ENCODE results near the gene KRTAP21-3. TPM values are rescaled to one million over a fixed set of nuclear protein-coding genes. Genes with fewer than 3 reads are reported as not detected.

The KRTAP21-3 gene
- total RNA-seq, 4 donors from 2014 or later, result not detected

- no peak overlapping the region for H3K4me3 ChIP-seq
- 72 to 77% methylated on average over 2 of the region's 2 CpGs for WGBS, 2 donors (ENCODE audit: low coverage in 1 of 2)
- no peaks in the 10 kb centered on the region for H3K27me3 ChIP-seq
- no peaks in the 10 kb centered on the region for H3K4me1 ChIP-seq
- ATAC-seq, result no peak
- no peak overlapping the region for H3K27ac ChIP-seq
- TF ChIP-seq POLR2A (IDR thresholded peaks at IDR 0.05), result no peak
- no peak for TF ChIP-seq POLR2AphosphoS5 (IDR thresholded peaks at IDR 0.05)
- TF ChIP-seq EP300 (IDR thresholded peaks at IDR 0.05), result no peak
- no peak for TF ChIP-seq CTCF (IDR thresholded peaks at IDR 0.05)
- H3K9me3 ChIP-seq, result peaks cover 0 to 11% (median 0%) of the 10 kb centered on the region in 3 donors
- H3K36me3 ChIP-seq, result no peaks in the 10 kb centered on the region
These were observed 3.6 kb downstream of the KRTAP21-3 start for GRCh38 chr21:30714946-30715345.

DNA sequence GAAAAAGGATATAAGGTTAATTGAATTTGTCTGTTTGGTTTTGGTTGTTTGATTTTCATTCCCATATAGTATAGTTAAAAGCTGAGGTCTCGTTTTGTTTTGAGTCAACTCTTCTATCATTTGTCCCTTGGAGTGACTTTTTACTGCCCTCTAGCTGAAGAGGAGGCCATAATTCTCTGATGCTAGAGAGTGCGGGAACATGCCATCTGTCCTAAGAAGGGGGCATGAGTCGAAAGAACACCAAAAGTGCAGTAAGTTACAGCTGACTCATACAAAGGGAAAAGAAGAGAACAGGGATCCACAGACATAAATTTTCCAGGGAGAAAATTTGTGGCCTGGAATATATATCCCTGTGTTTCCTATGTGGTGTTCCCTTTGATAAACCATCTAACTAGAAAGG, 4.1 kb downstream of the KRTAP21-3 start:
- Histone ChIP-seq H3K9me3 (peaks cover 0 to 11% (median 0%) of the 10 kb centered on the region in 3 donors), H3K27me3 (no peaks in the 10 kb centered on the region), H3K4me3 (no peak overlapping the region), H3K36me3 (no peaks in the 10 kb centered on the region), H3K27ac (no peak overlapping the region), H3K4me1 (no peaks in the 10 kb centered on the region)
- 40 to 61% methylated on average over 1 to 3 of the region's 3 CpGs for WGBS, 2 donors (ENCODE audit: low coverage in 1 of 2)
- no peak for ATAC-seq
- TF ChIP-seq EP300 (IDR thresholded peaks at IDR 0.05), result no peak
- TF ChIP-seq POLR2A (IDR thresholded peaks at IDR 0.05), result no peak
- no peak for TF ChIP-seq POLR2AphosphoS5 (IDR thresholded peaks at IDR 0.05)
- no peak for TF ChIP-seq CTCF (IDR thresholded peaks at IDR 0.05)

GRCh38 chr21:30713766-30714165, 4.8 kb downstream of the KRTAP21-3 start:
- Histone ChIP-seq H3K4me1 (no peaks in the 10 kb centered on the region), H3K4me3 (no peak overlapping the region), H3K27ac (no peak overlapping the region), H3K9me3 (peaks cover 0 to 11% (median 0%) of the 10 kb centered on the region in 3 donors), H3K27me3 (no peaks in the 10 kb centered on the region), H3K36me3 (no peaks in the 10 kb centered on the region)
- ATAC-seq, result no peak
- 69 to 88% methylated on average over 3 of the region's 3 CpGs for WGBS, 2 donors (ENCODE audit: low coverage in 1 of 2)
- TF ChIP-seq EP300 (IDR thresholded peaks at IDR 0.05) (no peak), POLR2AphosphoS5 (IDR thresholded peaks at IDR 0.05) (no peak), CTCF (IDR thresholded peaks at IDR 0.05) (no peak), POLR2A (IDR thresholded peaks at IDR 0.05) (no peak)

GRCh38 chr21:30710499-30710898, 8.1 kb downstream of the KRTAP21-3 start:
- no peaks in the 10 kb centered on the region for H3K36me3 ChIP-seq
- no peak overlapping the region for H3K27ac ChIP-seq
- H3K27me3 ChIP-seq, result no peaks in the 10 kb centered on the region
- 0 to 15% methylated on average over 2 to 3 of the region's 3 CpGs for WGBS, 2 donors (ENCODE audit: low coverage in 1 of 2)
- peaks cover 0 to 11% (median 0%) of the 10 kb centered on the region in 3 donors for H3K9me3 ChIP-seq
- no peak for TF ChIP-seq POLR2A (IDR thresholded peaks at IDR 0.05)
- TF ChIP-seq POLR2AphosphoS5 (IDR thresholded peaks at IDR 0.05), result no peak
- no peak for TF ChIP-seq CTCF (IDR thresholded peaks at IDR 0.05)
- TF ChIP-seq EP300 (IDR thresholded peaks at IDR 0.05), result no peak
- no peaks in the 10 kb centered on the region for H3K4me1 ChIP-seq
- ATAC-seq, result no peak
- H3K4me3 ChIP-seq, result no peak overlapping the region

DNA sequence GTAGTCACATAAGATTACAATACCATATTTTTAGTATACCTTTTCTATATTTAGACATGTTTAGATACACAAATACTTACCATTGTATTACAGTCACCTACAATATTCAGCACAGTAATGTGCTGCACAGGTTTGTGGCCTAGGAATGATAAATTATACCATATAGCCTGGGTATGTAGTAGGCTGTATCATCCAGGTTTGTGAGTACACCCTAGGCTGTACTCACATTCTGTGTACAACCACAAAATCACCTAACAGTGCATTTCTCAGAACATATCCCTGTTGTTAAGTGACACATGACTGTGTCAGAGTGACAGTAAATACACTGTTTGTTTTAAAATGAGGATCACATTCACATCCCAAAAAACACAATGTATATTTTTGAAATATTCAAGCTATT, 11.2 kb downstream of the KRTAP21-3 start:
- Histone ChIP-seq H3K27ac (no peak overlapping the region), H3K4me1 (no peaks in the 10 kb centered on the region), H3K36me3 (no peaks in the 10 kb centered on the region), H3K27me3 (no peaks in the 10 kb centered on the region), H3K4me3 (no peak overlapping the region), H3K9me3 (peaks cover 0 to 10% (median 0%) of the 10 kb centered on the region in 3 donors)
- no peak for ATAC-seq
- TF ChIP-seq POLR2A (IDR thresholded peaks at IDR 0.05) (no peak), CTCF (IDR thresholded peaks at IDR 0.05) (no peak), POLR2AphosphoS5 (IDR thresholded peaks at IDR 0.05) (no peak), EP300 (IDR thresholded peaks at IDR 0.05) (no peak)

Measured in gastroesophageal sphincter (tissue), 4 donors.